GM10248 (cell line): ENCODE results near the gene HAPLN2.

Source experiments
- CTCF ChIA-PET: fragments of 300-600 bp; sonication (Branson Sonifier 250); formaldehyde crosslinking; extraction: SDS; loops from one replicate; lab custom pipeline; 2021; ENCODE audit warnings: antibody characterized with exemption; lab: Yijun Ruan, JAX
- POLR2A ChIA-PET: fragments of 350-650 bp; sonication (Branson Sonifier 250); formaldehyde crosslinking; extraction: SDS; loops from one replicate; lab custom pipeline; 2020; ENCODE audit warnings: antibody characterized with exemption; lab: Yijun Ruan, JAX
- DNase-seq: peaks from one replicate; pipeline ENCODE4 v3.0.0; 2012; ENCODE audit errors: extremely low spot score
- CTCF ChIP-seq: IDR thresholded peaks from 2 replicates; pipeline ENCODE4 v1.5.1; 2012; ENCODE audit warnings: mild to moderate bottlenecking, low read depth; ENCODE audit errors: extremely low read depth, missing control alignments, control extremely low read depth

HAPLN2 gene

DNA sequence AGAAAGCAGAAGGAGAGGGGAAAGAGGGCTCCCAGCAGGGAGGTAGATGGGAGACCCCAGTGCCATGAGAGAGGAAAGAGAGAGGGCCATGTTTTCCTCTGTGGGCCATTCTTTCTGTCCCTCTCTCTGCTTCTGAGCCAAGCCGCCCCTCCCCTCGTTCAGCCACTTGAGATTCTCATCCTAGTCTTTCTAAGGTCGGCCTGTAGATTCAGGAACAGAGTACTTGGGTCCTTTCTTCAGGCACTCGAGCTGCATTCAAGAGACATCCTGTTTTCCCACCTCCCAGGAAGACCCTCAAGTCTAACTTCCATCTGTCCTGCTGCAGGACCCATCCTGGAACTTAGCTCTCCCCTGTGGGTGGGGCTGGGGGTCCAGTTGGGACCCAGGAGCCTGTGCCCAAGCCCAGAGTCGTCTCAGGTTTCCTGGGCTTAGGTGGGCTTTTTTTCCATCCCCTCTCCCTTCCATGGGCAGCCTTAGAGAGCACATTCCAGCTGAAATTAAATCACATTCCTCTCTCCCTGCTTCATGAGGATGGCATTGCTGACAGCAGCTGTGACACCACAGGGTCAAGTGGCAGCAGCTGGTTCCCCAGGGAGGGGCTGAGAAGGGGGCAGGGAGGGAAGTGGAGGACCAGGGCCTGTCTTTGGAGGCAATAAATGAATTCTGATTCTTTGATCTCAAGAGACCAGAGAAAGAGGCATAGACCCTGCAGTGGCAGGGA lies 45.0 kb downstream of the HAPLN2 start:
- DNase-seq, result no peak
- ChIA-PET CTCF (interaction anchor here (1.4 to 14.2 kb wide), 7 partner anchors 16 to 279 kb away, joined by 3 to 431 read pairs (median 8); partner anchors contain the start of genes CRABP2, NES and NTRK1), POLR2A (no interaction called here)
- TF ChIP-seq CTCF, result no peak

GRCh38 chr1:156664767-156665411 lies 45.7 kb downstream of the HAPLN2 start:
- no peak for TF ChIP-seq CTCF
- ChIA-PET CTCF (interaction anchor here (1.2 to 14.2 kb wide), 9 partner anchors 15 to 279 kb away, joined by 3 to 431 read pairs (median 7); partner anchors contain the start of genes CRABP2, NES and NTRK1), POLR2A (no interaction called here)
- peak; percentile 73 for DNase-seq

DNA sequence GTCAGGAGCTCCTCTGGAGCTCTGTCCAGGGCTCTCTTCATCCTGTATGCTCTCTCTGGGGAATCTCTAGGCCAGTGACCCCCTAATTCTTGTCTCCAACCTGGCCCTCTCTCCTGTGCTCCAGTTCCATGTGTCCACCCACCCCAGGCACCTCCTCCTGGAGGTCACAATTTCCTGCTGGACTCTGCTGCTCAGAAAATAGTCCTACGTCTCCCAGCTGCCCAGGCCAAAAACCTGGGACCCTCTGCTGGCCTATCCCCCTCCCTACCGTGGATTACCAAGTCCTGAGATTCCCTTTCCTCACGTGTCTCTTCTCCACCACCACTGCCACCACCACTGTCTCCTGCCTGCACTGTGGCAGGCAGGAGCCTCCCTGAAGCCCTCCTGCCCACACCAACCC lies 46.3 kb downstream of the HAPLN2 start:
- no peak for TF ChIP-seq CTCF
- CTCF ChIA-PET, result interaction anchor here (1.2 to 14.2 kb wide), 9 partner anchors 14 to 280 kb away, joined by 3 to 431 read pairs (median 7); partner anchors contain the start of genes CRABP2, NES and NTRK1
- no peak for DNase-seq
- POLR2A ChIA-PET, result no interaction called here

DNA sequence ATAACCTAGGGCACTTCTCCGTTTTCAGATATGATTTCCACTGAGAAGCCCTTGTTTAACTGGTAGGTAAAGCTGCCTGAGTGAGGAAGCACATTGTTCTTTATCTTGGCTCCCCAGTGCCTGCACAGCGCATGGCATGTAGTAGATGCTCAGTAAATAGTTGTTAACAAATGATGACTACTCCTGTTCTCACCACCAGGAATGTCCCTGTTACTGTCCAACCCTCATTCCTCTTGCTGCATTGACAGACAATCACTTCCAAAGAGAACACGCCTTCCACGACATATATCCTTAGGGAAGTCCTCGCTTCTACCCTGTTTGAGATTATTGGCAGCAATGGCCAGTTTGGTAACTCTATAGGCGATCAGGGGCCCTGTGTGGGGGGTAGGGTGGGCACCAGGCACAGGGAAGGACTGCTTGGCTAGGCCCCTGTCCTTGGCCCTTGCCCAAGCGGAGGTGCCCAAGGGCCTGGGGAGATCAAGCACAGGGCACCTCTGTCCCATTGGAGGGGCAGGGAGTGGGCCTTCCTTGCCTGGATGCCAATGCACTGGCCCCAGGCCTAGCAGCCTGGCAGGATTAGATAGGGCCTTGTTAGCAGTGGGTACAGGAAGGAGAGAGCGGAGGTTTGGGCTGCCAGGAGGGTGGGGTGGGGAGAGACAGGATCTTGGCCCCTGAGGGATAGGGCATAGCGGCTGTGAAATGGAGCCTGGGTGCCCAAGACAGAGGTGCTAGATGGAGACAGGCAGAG lies 47.8 kb downstream of the HAPLN2 start:
- ChIA-PET CTCF (interaction anchor here (0.7 to 25.5 kb wide), 5 partner anchors 6 to 59 kb away, joined by 3 to 431 read pairs (median 3); partner anchors contain the start of gene NES), POLR2A (no interaction called here)
- DNase-seq, result no peak
- no peak for TF ChIP-seq CTCF

DNA sequence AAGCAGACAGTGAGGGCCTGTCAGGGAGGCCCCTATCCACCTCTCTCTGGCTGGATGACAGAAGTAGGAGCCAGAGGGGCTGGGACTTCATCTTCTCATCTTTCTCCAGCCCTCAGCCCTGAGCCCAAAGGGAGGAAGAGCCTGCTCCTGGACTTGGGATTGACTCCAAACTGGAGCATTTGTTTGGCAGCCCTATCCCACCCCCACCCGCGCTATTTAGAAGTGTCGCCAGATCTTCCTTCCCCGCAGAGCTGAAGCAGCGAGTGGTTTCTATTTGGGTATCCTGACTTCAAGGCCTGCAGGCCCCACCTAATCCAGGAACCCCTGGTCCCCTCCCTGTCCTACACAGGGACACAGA lies 48.4 kb downstream of the HAPLN2 start:
- POLR2A ChIA-PET, result no interaction called here
- CTCF ChIA-PET, result interaction anchor here (0.7 to 25.5 kb wide), 5 partner anchors 6 to 58 kb away, joined by 3 to 431 read pairs (median 3); partner anchors contain the start of gene NES
- no peak for DNase-seq
- TF ChIP-seq CTCF, result no peak

DNA sequence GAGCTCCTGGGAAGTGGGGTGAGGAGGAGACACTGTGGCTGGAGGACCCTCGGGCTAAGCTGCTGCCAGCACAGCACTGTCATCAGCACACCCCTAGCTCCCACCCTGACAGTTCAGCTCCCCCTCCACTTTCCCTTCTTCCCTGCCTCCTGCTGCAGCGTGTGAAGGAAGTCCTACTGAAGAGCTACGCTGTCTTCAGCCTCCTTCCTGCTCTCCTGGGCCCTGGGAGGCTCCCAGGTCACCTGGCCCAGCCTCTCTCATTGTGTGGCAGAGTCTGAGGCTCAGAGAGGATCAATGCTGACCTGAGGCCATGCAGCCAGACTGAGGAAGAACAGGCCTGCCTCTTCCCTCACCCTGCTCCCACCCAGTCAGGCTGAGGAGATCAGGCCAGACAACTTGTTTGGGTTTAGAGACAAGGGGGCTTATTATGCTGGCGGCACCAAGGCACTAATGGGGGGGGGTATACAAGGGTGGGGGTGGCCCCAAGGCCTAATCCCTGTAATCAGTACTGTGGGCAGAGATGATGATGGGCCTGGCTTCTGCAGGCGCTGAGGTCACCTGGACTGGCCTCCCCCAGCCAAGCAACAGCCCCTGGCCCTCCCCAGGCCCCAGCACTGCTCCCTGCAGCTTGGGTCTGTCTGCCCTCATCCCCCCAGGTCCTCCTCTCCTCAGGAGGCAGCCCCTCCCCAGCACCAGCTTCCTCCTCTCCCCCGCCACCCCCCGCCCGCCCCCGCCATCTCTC lies 48.9 kb downstream of the HAPLN2 start:
- no peak for TF ChIP-seq CTCF
- ChIA-PET POLR2A (no interaction called here), CTCF (interaction anchor here (0.7 to 25.5 kb wide), 5 partner anchors 7 to 58 kb away, joined by 3 to 431 read pairs (median 3); partner anchors contain the start of gene NES)
- no peak for DNase-seq
